NCI-H2029 treated with DMSO at 0.1 percent for 48 hours (cell line): ENCODE results near the gene OAF.

Experiments
- DNase-seq: peaks from one replicate; lab custom pipeline; 2025; lab: John Stamatoyannopoulos, UW

The OAF gene

DNA sequence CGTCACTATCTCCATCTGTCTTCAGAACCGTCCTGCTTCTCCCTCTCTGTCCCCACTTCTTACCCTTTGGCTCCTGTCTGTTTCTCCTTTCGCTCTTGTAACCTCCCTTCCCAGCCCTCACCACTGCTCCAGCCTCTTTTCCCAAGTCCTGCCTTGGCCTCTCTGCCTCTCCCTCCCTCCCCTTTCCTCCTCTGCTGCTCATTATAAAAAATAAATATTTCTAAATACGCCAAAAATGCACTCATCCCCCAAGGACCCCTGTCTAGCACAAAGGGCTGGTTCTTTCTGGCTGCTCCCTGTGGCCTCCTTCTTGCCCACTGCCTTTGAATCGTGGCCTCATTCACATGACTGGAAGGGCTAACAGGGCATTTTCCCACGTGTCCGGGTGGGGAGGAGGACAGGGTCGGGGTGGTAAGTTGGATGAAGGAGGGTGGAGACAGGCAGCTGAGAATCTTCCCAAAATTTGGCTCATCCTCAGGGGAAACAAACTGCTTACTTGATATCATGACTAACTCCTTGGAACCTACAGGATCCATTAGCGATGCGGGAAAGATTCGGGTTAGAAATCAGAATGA is 26.4 kb upstream of the OAF start:
- DNase-seq = no peak

DNA sequence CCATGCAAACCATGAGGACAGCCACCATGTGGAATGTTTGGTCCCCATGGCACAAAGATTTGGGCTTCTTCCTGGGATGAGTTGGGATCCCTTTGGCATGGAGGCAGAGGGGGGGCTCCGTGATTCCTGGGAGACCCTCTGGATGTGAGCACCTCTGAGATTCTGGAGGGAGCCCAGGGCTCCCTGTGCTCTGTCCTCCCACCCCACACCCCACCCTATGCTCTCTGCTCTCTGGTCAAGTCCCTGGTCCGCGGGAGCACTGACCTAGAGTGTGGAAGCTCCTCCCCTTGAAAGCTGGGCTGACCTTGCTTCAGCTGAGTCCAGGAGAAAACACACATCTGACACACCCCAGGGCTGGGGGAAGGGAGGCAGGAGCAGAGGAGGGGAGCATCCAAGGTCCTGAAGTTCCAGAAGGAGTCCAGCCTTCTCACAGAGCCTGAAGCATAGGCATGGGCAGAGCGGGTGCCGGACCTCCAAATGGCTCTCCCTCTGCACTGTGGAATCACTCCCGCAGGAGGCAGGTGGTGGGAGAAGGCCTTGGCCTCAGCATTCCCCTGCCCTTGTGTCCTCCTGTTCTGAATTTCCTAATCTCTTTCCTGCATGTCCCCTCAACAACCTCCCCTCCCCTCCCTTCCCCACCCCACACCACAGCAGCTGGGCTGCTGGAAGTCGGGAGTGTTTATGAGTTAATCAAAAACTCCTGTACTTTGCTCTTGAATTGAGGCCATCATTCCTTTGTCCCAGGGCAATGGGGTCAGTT is 25.7 kb upstream of the OAF start:
- DNase-seq = no peak

DNA sequence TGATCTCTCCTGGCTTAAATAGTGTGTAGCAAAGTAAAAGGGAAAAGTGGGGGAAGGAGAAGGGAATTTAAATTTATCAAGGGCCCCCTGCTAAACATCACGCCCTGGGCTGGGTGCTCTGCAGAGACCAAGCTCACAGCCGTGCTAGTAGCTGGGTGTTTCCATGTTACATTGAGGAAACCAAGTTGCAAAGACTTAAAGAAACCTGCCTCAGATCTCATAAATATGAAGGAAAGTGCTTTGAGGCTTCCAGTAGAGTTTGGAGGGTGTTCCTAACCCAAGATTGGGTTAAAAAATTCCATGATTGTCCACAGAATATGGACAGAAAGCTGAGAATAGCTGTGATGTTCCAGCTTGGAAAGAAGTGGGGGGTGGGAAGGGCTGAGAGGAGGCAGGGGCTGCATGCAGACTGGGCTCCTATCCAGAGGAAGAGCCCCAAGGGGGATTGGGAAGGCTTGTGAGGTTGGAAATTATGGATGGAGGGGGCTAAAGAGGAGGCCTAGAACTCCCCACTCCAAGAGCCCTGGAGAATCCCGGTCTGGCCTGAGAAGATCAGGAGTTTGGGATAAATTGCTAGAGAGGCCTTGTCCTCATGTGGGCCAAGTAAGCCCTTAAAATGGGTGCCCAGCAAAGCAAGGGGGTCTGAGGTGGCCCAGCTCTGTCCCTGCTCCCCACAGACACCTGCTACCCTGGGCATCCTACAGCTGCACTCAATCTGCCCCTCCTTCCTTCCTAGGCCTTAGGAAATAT is 25.0 kb upstream of the OAF start:
- no peak for DNase-seq

DNA sequence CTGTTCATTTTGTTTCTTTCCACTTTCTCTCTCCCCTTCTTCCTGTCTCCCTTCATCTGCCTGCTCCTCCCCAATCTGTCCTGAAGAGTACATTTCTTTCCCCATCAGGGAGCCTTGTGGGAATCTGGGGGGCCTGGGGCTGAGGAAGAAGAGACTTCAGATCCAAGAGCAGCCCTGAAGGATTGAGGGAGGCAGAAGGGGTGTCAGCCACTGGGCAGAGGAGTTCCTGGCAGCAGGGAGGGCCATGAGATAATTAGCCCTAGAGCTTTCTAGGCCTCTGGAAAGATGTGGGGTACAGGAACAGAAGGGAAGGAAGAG is 24.4 kb upstream of the OAF start:
- DNase-seq = no peak

DNA sequence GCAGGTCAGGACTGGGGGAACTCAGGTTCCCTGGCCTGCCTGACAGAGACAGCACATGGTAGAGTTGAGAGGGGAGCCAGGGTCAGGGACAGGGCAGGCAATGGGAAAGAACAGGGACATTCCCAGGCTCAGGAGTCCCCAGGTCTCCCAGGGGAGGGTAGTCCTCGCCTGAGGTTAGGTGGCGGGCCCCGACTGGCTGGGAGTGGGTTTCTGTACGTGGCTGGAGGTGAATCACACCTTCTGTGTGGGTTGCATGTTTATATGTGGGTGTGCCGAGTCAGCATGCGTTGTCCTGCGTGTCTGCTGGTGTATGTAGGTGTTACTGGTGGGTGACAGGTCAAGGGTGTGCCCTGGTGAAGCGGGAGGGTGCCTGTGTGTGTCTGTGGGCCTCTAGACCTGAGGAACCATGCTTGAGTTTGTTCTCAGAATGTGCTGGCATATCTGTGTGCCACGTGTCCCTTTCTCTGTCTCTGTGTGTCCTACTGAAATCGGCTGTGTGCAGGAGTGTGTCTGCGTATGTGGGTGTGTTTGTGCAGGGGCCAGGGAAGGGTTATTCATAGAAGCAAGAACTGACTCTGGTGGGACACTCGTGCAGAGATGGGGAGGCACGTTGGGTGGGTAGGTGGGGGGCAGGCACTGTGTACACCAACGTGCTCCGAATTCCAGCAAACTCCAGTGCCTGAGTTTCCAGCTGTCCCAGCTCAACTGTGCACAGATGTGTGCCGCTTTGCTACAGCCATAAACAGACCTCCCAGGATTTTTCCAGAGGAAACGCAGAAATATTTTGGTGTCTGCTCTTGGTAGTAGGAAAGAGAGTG is 23.8 kb upstream of the OAF start:
- no peak for DNase-seq

DNA sequence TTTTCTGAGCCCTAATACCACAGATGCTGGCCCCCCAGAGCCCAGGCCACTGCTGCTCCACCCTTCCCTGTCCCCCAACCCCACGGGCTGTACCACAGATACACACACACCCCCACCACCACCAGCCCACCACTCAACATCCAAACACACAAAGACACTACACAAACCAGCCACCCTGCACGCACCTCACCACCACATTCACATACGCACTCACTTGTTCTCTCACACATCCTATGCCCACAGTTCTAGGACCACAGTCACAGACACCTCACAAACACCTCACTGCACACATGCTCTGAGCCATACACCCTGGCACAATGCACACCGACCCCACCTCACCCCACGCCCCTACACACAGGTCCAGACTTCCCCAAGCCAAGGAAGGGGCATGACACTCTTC is 22.5 kb upstream of the OAF start:
- DNase-seq = no peak

DNA sequence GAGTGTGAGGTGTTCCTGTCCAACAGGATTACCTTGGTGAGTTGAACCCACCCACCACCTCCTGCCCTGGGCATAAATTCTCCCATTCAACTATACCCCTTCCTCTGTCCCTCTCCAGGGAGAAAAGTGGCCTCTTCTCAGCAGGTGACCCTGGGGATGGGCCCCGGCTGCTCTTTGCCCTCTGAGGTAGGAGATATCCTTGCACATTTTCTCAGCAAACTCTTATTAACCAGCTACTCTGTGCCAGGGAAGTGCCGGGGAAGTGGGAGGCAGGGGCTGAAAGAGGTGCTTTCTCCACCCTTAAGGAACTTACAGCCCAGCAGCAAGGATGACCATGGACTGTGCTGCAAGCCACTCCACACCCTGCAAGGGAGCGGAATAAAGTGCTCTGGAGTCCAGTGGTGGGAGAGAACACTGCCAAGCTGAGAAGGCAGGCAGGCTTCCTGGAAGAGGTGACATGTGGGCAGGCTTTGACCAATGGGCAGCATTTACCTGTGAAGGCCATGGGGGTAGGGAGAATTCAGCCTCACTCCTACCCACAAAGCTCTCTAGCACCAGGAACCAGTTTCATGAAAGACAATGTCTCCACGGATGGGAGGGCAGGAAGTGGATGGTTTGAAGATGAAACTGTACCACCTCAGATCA is 21.9 kb upstream of the OAF start:
- no peak for DNase-seq

DNA sequence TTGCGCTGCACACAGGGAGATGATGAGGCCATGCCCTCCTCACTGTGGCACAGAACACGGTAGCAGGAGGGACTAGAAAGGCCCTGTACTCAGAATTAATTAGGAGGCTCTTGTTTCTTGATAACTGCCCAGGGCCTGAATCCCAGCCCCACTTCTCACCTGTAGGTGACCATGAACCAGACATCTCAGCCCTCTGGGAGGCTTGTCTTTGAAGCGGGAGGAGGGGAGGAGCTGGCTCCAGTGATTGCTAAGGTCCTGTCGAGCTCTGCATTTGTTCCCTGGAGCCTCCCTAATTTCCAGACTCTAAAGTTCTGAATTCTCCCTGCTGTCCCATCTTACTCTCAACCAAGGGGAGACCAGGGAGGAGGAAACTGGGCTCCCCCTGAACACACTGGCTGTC is 19.8 kb upstream of the OAF start:
- no peak for DNase-seq

DNA sequence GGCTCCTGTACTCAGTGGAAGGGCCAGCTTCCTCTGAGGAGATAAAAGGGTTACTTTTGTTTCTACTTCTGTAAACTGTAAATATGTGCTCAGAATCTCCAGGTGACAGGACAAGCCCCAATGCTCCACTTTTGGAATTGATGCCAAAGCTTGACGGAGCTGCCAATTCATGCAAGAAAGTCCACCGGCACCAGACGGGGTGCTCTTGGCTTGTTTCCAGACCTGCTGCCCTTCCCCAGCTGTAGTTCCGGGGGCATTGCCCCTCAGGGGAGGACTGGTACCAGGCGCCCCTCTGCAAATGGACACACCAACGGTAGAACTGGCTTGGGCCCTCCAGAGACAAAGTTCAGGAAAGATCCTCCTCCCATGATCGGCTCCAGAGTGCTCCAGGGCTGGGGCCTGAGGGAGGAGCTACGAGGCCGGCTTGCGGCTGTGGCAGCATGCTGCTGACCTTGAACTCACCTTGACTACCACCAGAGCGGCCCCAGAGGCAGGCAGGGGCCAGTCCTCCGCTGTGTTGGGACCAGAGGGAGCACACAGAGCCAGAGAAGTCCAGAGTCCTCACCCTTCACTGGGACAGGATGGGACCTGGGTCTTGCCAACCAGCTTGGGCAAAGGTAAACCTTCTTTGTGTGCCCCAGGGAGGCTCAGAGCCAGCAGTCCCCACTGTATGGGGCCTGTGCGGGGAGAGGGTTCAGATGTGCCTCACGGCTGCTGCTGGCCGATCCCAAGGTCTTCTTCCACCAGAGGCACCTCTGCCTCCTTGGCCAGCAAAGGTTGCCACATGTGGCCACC is 17.8 kb upstream of the OAF start:
- DNase-seq = no peak

DNA sequence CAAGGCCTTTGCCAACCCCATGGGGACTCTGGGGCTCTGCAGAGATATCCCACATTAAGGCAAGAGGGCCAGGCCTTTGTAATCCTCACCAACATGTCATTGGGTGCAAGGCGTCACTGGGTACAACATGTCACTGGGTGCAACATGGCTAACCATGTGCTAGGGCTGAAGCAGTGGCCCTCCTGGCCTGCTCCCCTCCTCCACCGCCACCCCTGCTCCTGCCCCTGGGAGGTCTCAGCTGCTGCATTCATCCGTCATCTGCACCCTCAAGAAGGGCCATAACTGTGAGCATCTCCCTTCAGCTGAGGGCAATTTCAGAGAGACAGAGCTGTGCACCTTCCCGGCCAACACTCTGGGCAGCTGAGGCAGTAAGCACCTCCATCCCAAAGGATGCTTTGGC is 16.7 kb upstream of the OAF start:
- DNase-seq = no peak

DNA sequence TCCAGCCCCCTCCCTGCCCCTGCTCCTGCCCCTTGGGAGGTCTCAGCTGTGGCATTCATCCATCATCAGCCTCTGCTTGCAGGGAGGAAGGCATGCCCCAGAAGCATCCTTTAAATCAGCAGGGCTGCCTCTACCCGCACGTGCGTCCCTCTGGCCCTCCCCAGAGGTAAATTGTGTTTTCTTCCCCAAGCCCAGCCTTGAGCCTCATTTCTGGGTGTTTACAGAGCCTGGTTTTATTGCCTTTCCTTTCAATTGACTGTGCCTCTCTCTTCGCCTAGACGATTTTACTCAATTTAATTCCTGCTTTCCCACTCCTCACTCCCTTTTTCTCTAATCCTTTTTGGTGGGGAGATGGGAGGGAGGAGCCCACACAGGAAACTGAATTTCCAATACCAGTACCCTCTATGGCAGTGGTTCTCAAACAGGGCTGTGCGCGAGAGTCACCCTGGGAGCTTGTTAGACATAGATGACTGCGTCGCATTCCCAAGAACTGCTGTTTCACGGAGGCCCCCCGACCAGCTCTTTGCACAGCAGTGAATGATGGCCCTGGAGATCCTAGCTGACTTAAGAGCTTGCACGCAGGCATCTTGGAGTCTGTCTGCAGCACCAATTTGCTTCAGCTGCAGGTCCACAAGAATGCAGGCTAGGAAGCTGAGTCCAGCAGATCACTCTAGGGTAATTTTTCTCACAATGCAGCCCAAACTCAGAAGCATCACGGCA is 15.1 kb upstream of the OAF start:
- DNase-seq = no peak

DNA sequence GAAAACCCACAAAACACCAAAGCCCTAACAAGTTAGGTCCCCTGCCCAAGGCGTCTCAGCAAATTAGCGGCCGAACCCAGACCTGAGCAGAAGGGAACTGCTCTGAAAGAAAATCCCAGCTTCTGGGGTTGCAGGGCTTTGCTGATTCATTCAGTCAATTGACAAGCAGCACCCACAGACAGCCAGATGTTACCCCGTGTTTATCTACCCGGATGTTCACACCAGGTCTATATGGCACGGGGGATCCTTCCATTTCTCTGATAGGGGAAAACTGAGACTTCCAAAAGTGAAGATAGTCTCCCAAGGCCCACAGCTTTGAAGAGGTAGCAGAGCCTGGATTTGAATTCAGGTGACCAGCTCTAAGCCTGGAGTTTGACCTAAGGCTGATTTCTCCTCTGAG is 14.0 kb upstream of the OAF start:
- no peak for DNase-seq

DNA sequence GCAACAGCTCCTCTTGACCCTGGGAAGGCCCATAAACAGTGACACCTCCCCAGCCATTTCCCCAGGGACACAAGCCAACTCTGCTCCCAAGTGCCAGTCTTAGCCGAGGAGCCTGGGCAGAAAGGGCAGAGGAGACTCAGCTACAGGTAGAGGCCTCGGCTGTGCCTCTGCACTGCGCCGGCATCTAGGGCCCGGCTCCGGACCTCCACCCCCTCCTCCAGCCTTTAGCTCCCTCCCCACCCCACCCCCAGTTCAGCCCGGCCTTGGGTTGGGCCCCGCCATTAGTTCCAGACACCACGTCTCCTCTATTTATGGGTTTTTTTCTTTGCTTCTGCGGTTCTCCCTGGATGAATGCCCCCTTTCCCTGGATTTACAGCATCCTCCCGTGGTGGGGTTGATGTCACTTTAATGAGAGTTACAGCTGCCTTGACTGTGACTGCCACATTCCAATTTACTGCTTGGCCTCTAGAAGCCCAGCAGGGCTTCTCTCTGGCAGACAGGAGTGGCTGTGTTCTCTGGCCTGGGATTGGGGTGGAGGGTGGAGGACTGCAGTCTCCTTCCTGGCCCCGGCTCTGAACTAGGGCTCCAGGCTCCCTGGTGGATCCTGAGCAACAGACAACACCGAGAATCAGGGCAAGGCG is 13.5 kb upstream of the OAF start:
- no peak for DNase-seq

DNA sequence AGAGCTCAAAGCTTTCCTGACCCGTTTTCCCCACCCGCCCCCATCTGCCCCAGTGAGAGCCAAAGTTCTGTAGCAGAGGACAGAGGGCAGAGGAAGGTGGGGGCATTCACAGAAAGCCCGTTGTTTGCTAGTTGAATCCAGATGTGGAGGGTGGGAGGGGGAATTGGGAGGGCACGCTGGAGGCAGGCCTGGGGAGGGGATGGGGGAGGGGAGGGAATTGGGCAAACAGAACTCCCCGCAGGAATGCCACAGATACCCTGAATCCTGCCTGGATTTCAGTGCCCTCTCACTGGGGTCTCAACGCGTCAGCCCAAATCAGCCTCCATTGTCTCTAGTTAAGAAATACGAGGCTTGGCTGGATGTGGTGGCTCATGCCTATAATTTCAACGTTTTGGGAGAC is 12.9 kb upstream of the OAF start:
- no peak for DNase-seq

DNA sequence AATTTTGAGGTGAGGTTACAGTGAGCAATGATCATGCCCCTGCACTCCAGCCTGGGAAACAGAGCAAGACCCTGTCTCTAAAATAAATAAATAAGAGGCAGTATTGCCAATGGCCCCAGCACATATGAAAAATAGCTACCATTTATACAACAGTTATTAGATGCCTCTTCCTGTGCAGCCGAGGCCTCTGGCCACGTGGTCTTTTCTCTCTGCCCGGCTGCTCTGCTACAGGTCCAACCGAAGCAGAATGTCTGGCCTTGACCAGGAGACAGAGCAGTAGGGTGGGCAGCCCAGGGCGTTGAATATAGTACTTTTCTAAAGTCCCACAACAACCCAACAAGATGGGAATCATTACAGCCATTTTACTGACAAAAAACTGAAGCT is 12.4 kb upstream of the OAF start:
- no peak for DNase-seq

DNA sequence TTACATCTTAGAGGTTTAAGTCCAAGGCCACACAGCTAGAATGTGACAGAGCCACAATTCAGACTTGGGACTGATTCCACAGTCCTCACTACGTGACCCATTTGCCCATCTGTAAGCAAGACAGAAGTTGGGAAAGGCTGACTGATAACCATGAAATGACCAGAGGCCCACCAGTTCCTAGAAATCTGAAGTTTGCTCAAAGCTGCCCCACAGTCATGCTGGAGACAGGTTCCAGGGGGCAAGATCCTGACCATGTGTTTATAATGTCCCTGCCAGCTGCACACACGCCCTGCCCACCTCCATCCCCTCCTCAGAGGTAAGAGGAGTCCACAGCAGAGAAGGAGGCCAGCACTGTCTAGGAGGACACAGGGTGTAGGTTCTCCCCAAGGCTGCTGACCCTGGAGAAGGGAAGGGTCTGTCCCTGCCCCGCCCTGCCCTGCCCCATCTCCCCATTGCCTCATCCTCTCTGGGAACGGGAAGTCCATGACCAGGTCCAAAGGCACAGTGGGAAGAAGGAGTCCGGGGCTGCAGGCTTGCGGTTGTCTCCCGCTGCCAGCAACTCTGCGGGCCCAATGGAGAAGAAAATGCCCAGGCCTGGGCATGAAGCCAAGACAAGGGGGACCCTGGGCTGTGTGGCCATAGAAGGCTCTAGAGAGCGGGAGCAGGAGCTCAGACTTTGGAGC is 11.9 kb upstream of the OAF start:
- no peak for DNase-seq

DNA sequence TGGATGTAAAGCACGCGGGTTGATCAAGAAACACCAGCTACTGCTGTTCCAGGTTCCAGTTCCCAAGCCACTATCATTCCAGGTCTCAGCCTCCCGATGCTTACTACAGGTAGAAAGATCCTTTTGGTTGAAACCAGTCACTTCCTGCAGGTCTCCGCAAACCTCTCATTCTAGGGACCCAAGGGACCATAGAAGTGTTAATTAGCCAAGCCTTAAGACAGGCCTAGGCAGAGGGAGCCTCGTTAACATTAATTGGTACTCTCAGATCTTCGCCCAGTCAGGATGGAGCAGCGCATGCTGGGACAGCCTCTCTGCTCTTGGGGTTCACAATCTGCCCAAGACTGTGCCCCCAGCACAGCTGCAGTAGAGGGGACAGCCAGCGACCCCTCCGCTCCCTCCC is 11.2 kb upstream of the OAF start:
- no peak for DNase-seq

DNA sequence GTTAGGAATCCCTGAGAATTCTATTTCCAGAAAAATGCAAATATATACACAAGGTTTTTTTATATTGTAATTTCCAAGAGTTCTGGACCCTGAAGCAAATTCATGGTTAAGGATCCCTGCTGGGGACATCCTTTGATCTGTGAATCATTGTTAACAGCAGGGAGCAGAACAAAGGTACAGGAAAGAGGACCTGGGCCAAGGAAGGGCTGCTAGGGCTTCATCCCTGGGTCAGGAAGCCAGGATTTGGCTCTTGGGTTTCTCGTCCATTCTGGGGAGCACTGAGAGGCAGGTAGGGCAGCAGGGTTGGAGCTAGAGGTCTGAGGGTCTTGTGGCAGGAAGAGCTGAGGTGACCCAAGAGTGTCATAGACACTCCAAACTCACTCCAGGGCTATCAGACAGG is 10.2 kb upstream of the OAF start:
- DNase-seq = no peak

DNA sequence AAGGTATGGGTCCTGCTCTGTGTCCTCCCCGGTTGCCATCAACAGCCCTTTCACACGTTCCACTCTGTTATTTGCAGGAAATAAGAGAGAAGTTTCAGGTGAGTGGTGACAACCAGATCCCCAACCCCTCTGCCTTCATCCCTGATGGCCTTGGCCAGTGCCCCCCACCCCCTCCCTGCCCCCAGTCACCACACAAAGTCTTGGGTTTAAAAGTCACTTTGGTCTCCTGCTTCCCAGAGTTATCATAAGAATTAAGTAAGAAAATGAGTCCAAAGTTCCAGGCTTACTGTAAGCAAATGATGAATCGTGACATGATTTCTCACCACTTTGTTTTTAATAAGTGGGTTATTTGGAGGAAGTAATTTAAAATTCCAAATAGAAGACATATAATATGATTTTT is 9.2 kb upstream of the OAF start:
- DNase-seq = no peak

DNA sequence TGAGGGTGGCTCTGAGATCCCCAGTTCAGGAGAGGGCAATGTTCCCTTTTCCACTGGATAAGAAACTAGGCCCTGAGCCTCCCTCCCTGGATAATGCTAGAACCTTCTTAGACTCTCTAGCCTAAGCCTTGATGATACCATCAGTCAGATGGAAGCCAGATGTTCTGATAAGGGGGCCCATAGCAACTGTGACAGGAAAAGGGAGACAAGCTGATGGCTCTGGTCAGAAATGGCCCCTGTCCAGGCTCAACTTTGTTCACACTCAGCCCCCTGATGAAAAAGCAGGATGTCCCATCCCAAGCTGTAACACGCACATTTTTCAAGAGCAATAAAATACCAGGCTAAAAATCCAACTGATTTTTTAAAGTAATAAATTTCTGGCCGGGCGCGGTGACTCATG is 7.2 kb upstream of the OAF start:
- DNase-seq = no peak
